H4 (cell line): Measurements from ENCODE around the gene STAMBP. TPM values are rescaled to one million over a fixed set of nuclear protein-coding genes. Genes with fewer than 3 reads are reported as not detected.

Experiments
- total RNA-seq: library from RNA; depleted of rRNA; stranded (reverse); fragments of >200 nt; shearing (Covaris generic); gene quantifications from 2 replicates; pipeline ENCODE4 v1.2.3, GENCODE V29; 2014; rRNA removed

The STAMBP gene
- total RNA-seq, 1 experiment from 2014 or later = 63.7 TPM

Other genes with a start within 250 kb of the STAMBP start
- not detected in 2 replicates for gene NAT8, start 186.5 kb upstream of the STAMBP start, total RNA-seq
- 124 and 136 TPM in 2 replicates for gene TPRKB, start 91.6 kb upstream of the STAMBP start, total RNA-seq
- 36.8 and 37.5 TPM in 2 replicates for gene DUSP11, start 48.9 kb upstream of the STAMBP start, total RNA-seq
- gene C2orf78, start 44.8 kb upstream of the STAMBP start, total RNA-seq = 0.31 and 0.45 TPM in 2 replicates
- not detected in 2 replicates for gene ACTG2, start 64.0 kb downstream of the STAMBP start, total RNA-seq
- gene DGUOK, start 97.9 kb downstream of the STAMBP start, total RNA-seq = 110 and 150 TPM in 2 replicates
- gene TET3, start 155.9 kb downstream of the STAMBP start, total RNA-seq = 4.7 and 4.9 TPM in 2 replicates